H1 (cell line): Measurements from ENCODE around the gene ICAM5. TPM values are rescaled to one million over a fixed set of nuclear protein-coding genes. Genes with fewer than 3 reads are reported as not detected.
A peak's percentile ranks its signal among the peaks of the same experiment; 100 is the strongest.

Experiments used
- BACH1 ChIP-seq: IDR thresholded peaks from 2 replicates; pipeline ENCODE4 v1.6.1; 2012; ENCODE audit warnings: low read length, improper control_type of control experiment
- BRCA1 ChIP-seq: IDR thresholded peaks from 2 replicates; pipeline ENCODE4 v1.6.1; 2012; ENCODE audit warnings: low read depth, low read length, improper control_type of control experiment
- EP300 ChIP-seq, 2 experiments: IDR thresholded peaks; 1 replicate in 1 of 2; 2 replicates in 1 of 2; pipeline ENCODE4 v1.6.1; 2011 to 2012; ENCODE audit warnings: low read depth in 2 of 2, low read length in 2 of 2, mild to moderate bottlenecking in 2 of 2, borderline replicate concordance in 1 of 2, inconsistent platforms in 1 of 2, moderate library complexity in 1 of 2
- HDAC2 ChIP-seq, 2 experiments: fragments of 300-600 bp in 1 of 2; sonication (generic) in 1 of 2; IDR thresholded peaks; 2 replicates each; pipeline ENCODE4 v1.6.1; 2011 to 2012; ENCODE audit warnings: low read depth in 2 of 2, low read length in 2 of 2, mild to moderate bottlenecking in 2 of 2, moderate library complexity in 2 of 2, borderline replicate concordance in 1 of 2, inconsistent platforms in 1 of 2
- JUN ChIP-seq: IDR thresholded peaks from 2 replicates; pipeline ENCODE4 v1.6.1; 2011; ENCODE audit warnings: low read depth, mild to moderate bottlenecking, improper control_type of control experiment, low read length
- KDM1A ChIP-seq: fragments of 200-600, 300-600 bp; sonication (generic); IDR thresholded peaks from 2 replicates; pipeline ENCODE4 v1.7.1; 2016; ENCODE audit warnings: mild to moderate bottlenecking, low read length, borderline replicate concordance
- KDM4A ChIP-seq: IDR thresholded peaks from one replicate; pipeline ENCODE4 v1.7.1; 2012; ENCODE audit warnings: low read depth, mild to moderate bottlenecking, moderate library complexity, low read length, inconsistent platforms; ENCODE audit not compliant: severe bottlenecking
- KDM5A ChIP-seq: fragments of 200-600 bp; IDR thresholded peaks from 2 replicates; pipeline ENCODE4 v1.7.1; 2012; ENCODE audit warnings: mild to moderate bottlenecking, low read length, inconsistent platforms, mixed read lengths
- MAFK ChIP-seq: IDR thresholded peaks from 2 replicates; pipeline ENCODE4 v1.6.1; 2012; ENCODE audit warnings: low read depth, mild to moderate bottlenecking, improper control_type of control experiment, low read length
- MAX ChIP-seq: IDR thresholded peaks from 2 replicates; pipeline ENCODE4 v1.6.1; 2012; ENCODE audit warnings: inconsistent platforms
- PHF8 ChIP-seq: fragments of 200-600 bp; sonication (generic); conservative IDR thresholded peaks from 2 replicates; pipeline ENCODE4 v1.7.1; 2012; ENCODE audit warnings: low read depth, mild to moderate bottlenecking, inconsistent platforms, low read length, moderate library complexity
- POLR2A ChIP-seq, 2 experiments: IDR thresholded peaks; 1 replicate in 1 of 2; 2 replicates in 1 of 2; pipeline ENCODE4 v1.6.1; 2011; ENCODE audit warnings: low read depth in 2 of 2, low read length in 2 of 2, mild to moderate bottlenecking in 2 of 2; ENCODE audit errors: control extremely low read depth in 1 of 2
- RFX5 ChIP-seq: IDR thresholded peaks from 2 replicates; pipeline ENCODE4 v1.6.1; 2011; ENCODE audit warnings: low read depth, low read length, improper control_type of control experiment, borderline replicate concordance
- RNF2 ChIP-seq: fragments of 200-900, 300-1000 bp; sonication (generic); IDR thresholded peaks from 2 replicates; pipeline ENCODE4 v1.7.1; 2016; ENCODE audit warnings: borderline replicate concordance, low read depth, mild to moderate bottlenecking, antibody characterized with exemption, low read length; ENCODE audit not compliant: poor library complexity, severe bottlenecking; ENCODE audit errors: missing control alignments
- SIN3A ChIP-seq, 2 experiments: IDR thresholded peaks in 1 of 2; conservative IDR thresholded peaks in 1 of 2; 2 replicates each; pipeline ENCODE4 v1.6.1; 2011 to 2012; ENCODE audit warnings: low read length in 2 of 2, improper control_type of control experiment in 1 of 2, low read depth in 1 of 2, mild to moderate bottlenecking in 1 of 2
- SP2 ChIP-seq: IDR thresholded peaks from 2 replicates; pipeline ENCODE4 v1.6.1; 2012; ENCODE audit warnings: mild to moderate bottlenecking, low read length, inconsistent platforms
- SP4 ChIP-seq: IDR thresholded peaks from 2 replicates; pipeline ENCODE4 v1.6.1; 2012; ENCODE audit warnings: low read length, inconsistent platforms
- TCF12 ChIP-seq: IDR thresholded peaks from 2 replicates; pipeline ENCODE4 v1.6.1; 2011; ENCODE audit warnings: low read depth, mild to moderate bottlenecking, low read length
- TEAD4 ChIP-seq: IDR thresholded peaks from 2 replicates; pipeline ENCODE4 v1.6.1; 2012; ENCODE audit warnings: low read depth, low read length, inconsistent platforms, mixed read lengths
- ZNF274 ChIP-seq: IDR thresholded peaks from 2 replicates; pipeline ENCODE4 v1.7.0; 2012; ENCODE audit warnings: low read length, borderline replicate concordance; ENCODE audit errors: extremely low read depth
- polyA plus RNA-seq, 7 experiments: library from polyadenylated mRNA; depleted of rRNA in 3 of 7; stranded (reverse) in 5 of 7; unstranded in 2 of 7; fragments of >200 nt in 5 of 7; fragments of 200-250 nt in 2 of 7; gene quantifications; 1 replicate in 5 of 7; 2 replicates in 1 of 7; 4 replicates in 1 of 7; pipeline versions ENCODE4 v1.2.1 to v1.2.3, GENCODE V29; 2011 to 2013; ENCODE audit warnings: missing spikeins in 2 of 7, mixed read lengths in 2 of 7
- total RNA-seq: library from RNA; stranded (reverse); fragmentation: NEBNext Ultra II Directional; extraction: Animal tissue kit (Norgen Biotek cat#: 25700); gene quantifications from 2 replicates; pipeline ENCODE4 v1.2.1, GENCODE V29; 2021

Gene ICAM5
- total and polyA plus RNA-seq, 2 of the 8 experiments (the other 6 are each of a cell fraction or from before 2014, with no cell fraction given), result 3.9 to 4.8 TPM

- TF ChIP-seq KDM5A (no peak), RFX5 (no peak), POLR2A (IDR thresholded peaks at IDR 0.05; ENCODE audit: control extremely low read depth in 1 of 2, low read depth in 2 of 2, low read length in 2 of 2) (no peak), BRCA1 (no peak), TCF12 (no peak), SP2 (no peak), HDAC2 (IDR thresholded peaks at IDR 0.05; ENCODE audit: borderline replicate concordance in 1 of 2, low read depth in 2 of 2, low read length in 2 of 2) (peak in 1 of 2 experiments; percentile 96; a peak in 2 of 4 replicates), MAX (peak; percentile 65), KDM1A (no peak), PHF8 (no peak), JUN (no peak), ZNF274 (no peak), TEAD4 (no peak), RNF2 (no peak), KDM4A (peak; percentile 11), BACH1 (peak; percentile 64; the same call in 1 of the 2 replicates), MAFK (no peak), EP300 (IDR thresholded peaks at IDR 0.05; ENCODE audit: borderline replicate concordance in 1 of 2, low read depth in 2 of 2, low read length in 2 of 2) (no peak), SP4 (no peak), SIN3A (conservative IDR thresholded peaks at IDR 0.05 in 1 of 2, IDR thresholded peaks at IDR 0.05 in 1 of 2; ENCODE audit: low read depth in 1 of 2, low read length in 2 of 2) (peak; percentile 29 to 56; a peak in 1 of 4 replicates)
Measured at GRCh38 chr19:10295305-10295846, 5.6 kb downstream of the ICAM5 start (continued).
